ENCODE data around the gene TBX4.

TBX4 gene

GRCh38 chr17:61411261-61412142, 40.7 kb upstream of the TBX4 start:
- H3K79me2 ChIP-seq (ENCODE audit: insufficient read depth, low read length) = no peaks in the 10 kb centered on the region
- peak overlapping the region; percentile 85 for H3K9ac ChIP-seq (ENCODE audit: low read depth, low read length, poor library complexity, severe bottlenecking)
- no peaks in the 10 kb centered on the region for H3K9me2 ChIP-seq (replicated peaks; ENCODE audit: low read depth, low read length)
- H4K20me1 ChIP-seq (ENCODE audit: insufficient read depth, low read length, poor library complexity, severe bottlenecking) = no peaks in the 10 kb centered on the region
- no peaks in the 10 kb centered on the region for H3K9me3 ChIP-seq (ENCODE audit: insufficient read depth, low read depth, low read length)
- H3K27me3 ChIP-seq (ENCODE audit: insufficient read depth, low read length, poor library complexity, severe bottlenecking) = no peaks in the 10 kb centered on the region
- peak overlapping the region; percentile 90 for H3K4me3 ChIP-seq (ENCODE audit: low read length, poor library complexity, severe bottlenecking)
- no peaks in the 10 kb centered on the region for H3F3A ChIP-seq (ENCODE audit: low read depth)
- peak overlapping the region; percentile 86 for H3K4me2 ChIP-seq (ENCODE audit: low read depth, low read length, poor library complexity, severe bottlenecking)
- no peak for TF ChIP-seq CTCF (conservative IDR thresholded peaks at IDR 0.05; ENCODE audit: low read length)
- TF ChIP-seq EZH2phosphoT487 (IDR thresholded peaks at IDR 0.05; ENCODE audit: borderline replicate concordance) = no peak
- peaks cover 12% of the 10 kb centered on the region for H3K4me1 ChIP-seq (ENCODE audit: insufficient read depth, low read length, poor library complexity, severe bottlenecking)
- H3K36me3 ChIP-seq (ENCODE audit: insufficient read depth, low read length) = no peaks in the 10 kb centered on the region
- 0 out of 2 replicates have a peak overlapping the region, but pooled peaks have one; percentile 97 for H2AFZ ChIP-seq (ENCODE audit: low read length)

DNA sequence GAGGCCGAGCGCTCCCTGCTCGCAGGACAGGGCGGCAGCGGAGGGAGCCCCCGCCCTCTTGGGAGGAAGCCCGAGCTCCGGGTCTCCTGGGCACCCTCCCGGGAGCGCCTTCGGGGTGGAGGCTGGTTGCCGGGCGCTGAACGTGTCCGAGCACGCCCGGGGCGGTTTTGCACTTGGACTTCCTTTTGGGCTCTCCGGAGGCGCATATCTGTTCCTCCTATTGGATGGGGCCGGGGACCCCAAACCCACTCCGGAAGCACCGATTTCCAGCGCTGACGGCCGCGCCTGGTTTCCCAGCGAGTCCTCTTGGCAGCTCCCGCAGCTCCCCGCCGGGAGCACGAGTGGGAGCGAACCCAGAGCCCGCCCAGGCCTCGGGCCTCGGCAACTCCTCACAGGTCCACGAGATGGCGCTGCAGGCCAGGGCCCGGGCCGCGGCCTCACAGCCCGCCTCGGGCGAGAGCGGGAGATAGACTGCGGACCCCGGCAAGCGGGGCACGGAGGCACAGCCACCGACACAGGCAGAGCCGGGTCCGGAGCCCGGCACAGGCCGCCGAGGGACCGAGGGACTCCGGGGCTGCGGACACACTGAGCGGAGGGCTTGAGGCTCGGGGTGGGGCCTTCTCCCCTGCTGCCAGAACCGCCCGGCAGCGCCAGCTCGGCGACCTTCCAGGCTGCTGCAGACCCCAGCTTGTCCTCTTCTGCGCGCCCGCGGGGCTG, 39.9 kb upstream of the TBX4 start:
- Histone ChIP-seq H3K36me3 (ENCODE audit: insufficient read depth, low read length) (no peaks in the 10 kb centered on the region), H3K4me1 (ENCODE audit: insufficient read depth, low read length, poor library complexity, severe bottlenecking) (peaks cover 12% of the 10 kb centered on the region), H3K4me3 (ENCODE audit: low read length, poor library complexity, severe bottlenecking) (peak overlapping the region; percentile 90), H3F3A (ENCODE audit: low read depth) (no peaks in the 10 kb centered on the region), H3K27me3 (ENCODE audit: insufficient read depth, low read length, poor library complexity, severe bottlenecking) (no peaks in the 10 kb centered on the region), H3K9me3 (ENCODE audit: insufficient read depth, low read depth, low read length) (no peaks in the 10 kb centered on the region), H4K20me1 (ENCODE audit: insufficient read depth, low read length, poor library complexity, severe bottlenecking) (no peaks in the 10 kb centered on the region), H3K79me2 (ENCODE audit: insufficient read depth, low read length) (no peaks in the 10 kb centered on the region), H2AFZ (ENCODE audit: low read length) (peak overlapping the region; percentile 97), H3K9ac (ENCODE audit: low read depth, low read length, poor library complexity, severe bottlenecking) (peak overlapping the region; percentile 85), H3K9me2 (replicated peaks; ENCODE audit: low read depth, low read length) (no peaks in the 10 kb centered on the region), H3K4me2 (ENCODE audit: low read depth, low read length, poor library complexity, severe bottlenecking) (peak overlapping the region; percentile 86)
- TF ChIP-seq EZH2phosphoT487 (IDR thresholded peaks at IDR 0.05; ENCODE audit: borderline replicate concordance) = no peak
- TF ChIP-seq CTCF (conservative IDR thresholded peaks at IDR 0.05; ENCODE audit: low read length) = peak; percentile 87

- Histone ChIP-seq H4K20me1 (ENCODE audit: insufficient read depth, low read length, poor library complexity, severe bottlenecking) (no peaks in the 10 kb centered on the region), H3K27me3 (ENCODE audit: insufficient read depth, low read length, poor library complexity, severe bottlenecking) (no peaks in the 10 kb centered on the region), H3K9me2 (replicated peaks; ENCODE audit: low read depth, low read length) (no peaks in the 10 kb centered on the region), H3K9ac (ENCODE audit: low read depth, low read length, poor library complexity, severe bottlenecking) (peak overlapping the region; percentile 85), H3K9me3 (ENCODE audit: insufficient read depth, low read depth, low read length) (no peaks in the 10 kb centered on the region), H3F3A (ENCODE audit: low read depth) (no peaks in the 10 kb centered on the region), H3K4me2 (ENCODE audit: low read depth, low read length, poor library complexity, severe bottlenecking) (peak overlapping the region; percentile 86), H3K79me2 (ENCODE audit: insufficient read depth, low read length) (no peaks in the 10 kb centered on the region), H3K4me3 (ENCODE audit: low read length, poor library complexity, severe bottlenecking) (peak overlapping the region; percentile 90), H3K36me3 (ENCODE audit: insufficient read depth, low read length) (no peaks in the 10 kb centered on the region), H3K4me1 (ENCODE audit: insufficient read depth, low read length, poor library complexity, severe bottlenecking) (peaks cover 12% of the 10 kb centered on the region), H2AFZ (ENCODE audit: low read length) (peak overlapping the region; percentile 97)
- TF ChIP-seq CTCF (conservative IDR thresholded peaks at IDR 0.05; ENCODE audit: low read length) (no peak), EZH2phosphoT487 (IDR thresholded peaks at IDR 0.05; ENCODE audit: borderline replicate concordance) (no peak)
Observed at GRCh38 chr17:61412860-61413660, 39.2 kb upstream of the TBX4 start.
